OCI-LY7 (cell line): ENCODE data around the gene SLBP. TPM values are rescaled to one million over a fixed set of nuclear protein-coding genes. Genes with fewer than 3 reads are reported as not detected.

ENCODE experiments used
- BruUV-seq: library from RNA; stranded (reverse); fragments of 400-500 nt; replicated peaks from 2 replicates; lab custom pipeline; 2021; lab: Mats Ljungman, UMichigan
- CTCF ChIA-PET: fragments of 300-600 bp; sonication (Branson Sonifier 250); formaldehyde crosslinking; loops from one replicate; lab custom pipeline; 2022; ENCODE audit warnings: antibody characterized with exemption; ENCODE audit not compliant: unreplicated experiment; lab: Charles Lee
- POLR2A ChIA-PET: fragments of 300-600 bp; sonication (Branson Sonifier 250); formaldehyde crosslinking; loops from one replicate; lab custom pipeline; 2022; ENCODE audit warnings: antibody characterized with exemption; lab: Charles Lee
- DNase-seq: peaks from one replicate; pipeline ENCODE4 v3.0.0-alpha.2; 2015; ENCODE audit warnings: low spot score
- H2AFZ ChIP-seq: fragments of 200-600 bp; sonication (generic), shearing (Covaris generic); 2 replicates; pipeline ENCODE4 v1.6.1; 2014; ENCODE audit warnings: mild to moderate bottlenecking, antibody characterized with exemption, low read length, moderate library complexity
- H3K27ac ChIP-seq: fragments of 200-600 bp; sonication (generic); 2 replicates; pipeline ENCODE4 v1.5.1; 2014; ENCODE audit warnings: mixed run types, low read depth, mild to moderate bottlenecking, moderate library complexity, low read length, inconsistent platforms; ENCODE audit not compliant: poor library complexity, severe bottlenecking
- H3K36me3 ChIP-seq: fragments of 200-600 bp; sonication (generic); 2 replicates; pipeline ENCODE4 v1.6.1; 2014; ENCODE audit warnings: mild to moderate bottlenecking, antibody characterized with exemption, low read length, moderate library complexity, mixed read lengths; ENCODE audit not compliant: insufficient read depth
- H3K4me1 ChIP-seq: fragments of 200-600 bp; sonication (generic); 2 replicates; pipeline ENCODE4 v1.5.1; 2014; ENCODE audit warnings: mild to moderate bottlenecking, low read length; ENCODE audit not compliant: insufficient read depth, poor library complexity, severe bottlenecking
- H3K4me2 ChIP-seq: fragments of 200-600 bp; sonication (generic); 2 replicates; pipeline ENCODE4 v1.6.1; 2014; ENCODE audit warnings: mild to moderate bottlenecking, low read length
- H3K4me3 ChIP-seq: fragments of 200-600 bp; sonication (generic); 2 replicates; pipeline ENCODE4 v1.5.1; 2014; ENCODE audit warnings: mild to moderate bottlenecking, low read depth, low read length; ENCODE audit not compliant: poor library complexity, severe bottlenecking
- H3K79me2 ChIP-seq: fragments of 200-600 bp; sonication (generic); 2 replicates; pipeline ENCODE4 v1.6.1; 2016; ENCODE audit warnings: low read depth, mild to moderate bottlenecking, low read length, moderate library complexity, mixed read lengths; ENCODE audit not compliant: insufficient read depth
- H3K9me2 ChIP-seq: fragments of 200-600 bp; sonication (generic); 2 replicates; pipeline ENCODE4 v1.6.1; 2016; ENCODE audit warnings: mild to moderate bottlenecking, low read length, mixed read lengths; ENCODE audit not compliant: insufficient read depth
- H3K9me3 ChIP-seq: fragments of 200-600 bp; sonication (generic); 2 replicates; pipeline ENCODE4 v1.6.1; 2014; ENCODE audit warnings: mild to moderate bottlenecking, mixed run types, low read length, mixed read lengths
- H4K20me1 ChIP-seq: fragments of 200-600 bp; sonication (generic); 2 replicates; pipeline ENCODE4 v1.6.1; 2014; ENCODE audit warnings: mild to moderate bottlenecking, antibody characterized with exemption, low read length, moderate library complexity, mixed read lengths; ENCODE audit not compliant: insufficient read depth
- EZH2phosphoT487 ChIP-seq: fragments of 200-600 bp; sonication (generic); IDR thresholded peaks from 2 replicates; pipeline ENCODE4 v1.6.1; 2018; ENCODE audit warnings: low read depth, borderline replicate concordance, mild to moderate bottlenecking, mixed run types, antibody characterized with exemption, low read length, moderate library complexity, mixed read lengths
- intact Hi-C: fragments of 100-400 bp; cut with micrococcal nuclease; formaldehyde crosslinking; loops from one replicate; pipeline ENCODE4 v1.10.0; 2022; ENCODE audit not compliant: unreplicated experiment
- total RNA-seq, 2 experiments: library from RNA; depleted of rRNA in 1 of 2; stranded (reverse); fragments of >200 nt in 1 of 2; shearing (Covaris generic) in 1 of 2; gene quantifications; 2 replicates each; pipeline ENCODE4 v1.2.3, GENCODE V29; 2014 to 2022
- TF ChIP-seq, protein P1 (sequence below): fragments of 200-600 bp; sonication (generic); conservative IDR thresholded peaks from 2 replicates; pipeline ENCODE4 v1.5.1; 2014; ENCODE audit warnings: mild to moderate bottlenecking, antibody characterized with exemption, low read length, moderate library complexity, mixed read lengths

Gene SLBP
- total RNA-seq, 2 experiments from 2014 or later, result 159 to 196 TPM

DNA sequence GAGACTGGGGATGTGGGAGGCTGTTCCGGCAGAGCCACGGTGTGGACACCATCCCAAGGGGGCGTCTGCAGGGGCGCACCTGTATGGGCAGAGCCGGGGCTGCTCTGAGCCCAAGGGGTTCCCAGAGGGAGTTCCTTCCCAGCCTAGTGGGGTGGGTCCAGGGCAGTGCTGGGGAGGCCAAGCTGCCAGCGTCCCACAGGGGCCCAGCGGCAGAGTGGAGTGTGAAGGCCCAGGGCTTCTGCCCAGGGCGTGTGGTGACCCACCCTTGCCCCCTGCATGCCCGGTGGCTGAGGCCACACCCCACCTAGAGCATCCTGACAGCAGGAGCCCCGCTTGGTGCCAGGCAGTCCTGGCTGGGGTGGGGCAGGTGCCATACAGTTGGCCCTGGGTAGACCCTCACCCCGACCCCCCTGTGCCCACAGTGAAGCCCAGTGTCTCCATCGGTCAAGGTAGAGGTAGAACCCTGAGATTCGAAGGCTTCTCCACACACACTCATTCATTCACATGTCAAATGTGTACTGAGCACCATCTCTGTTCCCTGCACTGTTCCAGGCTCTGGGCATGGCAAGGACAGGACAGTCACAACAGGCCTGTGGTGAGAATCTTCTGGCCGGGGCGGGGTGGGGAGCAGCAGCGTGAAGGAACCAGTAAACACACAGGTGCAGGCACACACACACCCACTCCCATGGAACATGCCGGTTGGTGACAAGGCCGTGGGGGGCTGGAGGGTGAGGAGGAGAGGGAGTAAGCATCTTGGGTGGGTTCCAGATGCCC lies 38.4 kb upstream of the SLBP start:
- no peak overlapping the region for H3K27ac ChIP-seq
- H3K36me3 ChIP-seq, result peaks cover 6% of the 10 kb centered on the region; the same call in 1 of the 2 replicates
- CTCF ChIA-PET, result interaction anchor here (0.5 kb wide), 1 partner anchor 10 kb away, joined by 3 read pairs; no protein-coding TSS in a partner anchor
- no peaks in the 10 kb centered on the region for H3K79me2 ChIP-seq
- H3K4me3 ChIP-seq, result no peak overlapping the region
- H2AFZ ChIP-seq, result no peak overlapping the region
- no peaks in the 10 kb centered on the region for H3K9me3 ChIP-seq
- intact Hi-C loops, result no loop called here
- no peaks in the 10 kb centered on the region for H3K9me2 ChIP-seq
- POLR2A ChIA-PET, result no interaction called here
- H4K20me1 ChIP-seq, result no peaks in the 10 kb centered on the region
- DNase-seq, result no peak
- H3K4me1 ChIP-seq, result no peaks in the 10 kb centered on the region
- TF ChIP-seq EZH2phosphoT487, result no peak
- TF ChIP-seq, protein P1, sequence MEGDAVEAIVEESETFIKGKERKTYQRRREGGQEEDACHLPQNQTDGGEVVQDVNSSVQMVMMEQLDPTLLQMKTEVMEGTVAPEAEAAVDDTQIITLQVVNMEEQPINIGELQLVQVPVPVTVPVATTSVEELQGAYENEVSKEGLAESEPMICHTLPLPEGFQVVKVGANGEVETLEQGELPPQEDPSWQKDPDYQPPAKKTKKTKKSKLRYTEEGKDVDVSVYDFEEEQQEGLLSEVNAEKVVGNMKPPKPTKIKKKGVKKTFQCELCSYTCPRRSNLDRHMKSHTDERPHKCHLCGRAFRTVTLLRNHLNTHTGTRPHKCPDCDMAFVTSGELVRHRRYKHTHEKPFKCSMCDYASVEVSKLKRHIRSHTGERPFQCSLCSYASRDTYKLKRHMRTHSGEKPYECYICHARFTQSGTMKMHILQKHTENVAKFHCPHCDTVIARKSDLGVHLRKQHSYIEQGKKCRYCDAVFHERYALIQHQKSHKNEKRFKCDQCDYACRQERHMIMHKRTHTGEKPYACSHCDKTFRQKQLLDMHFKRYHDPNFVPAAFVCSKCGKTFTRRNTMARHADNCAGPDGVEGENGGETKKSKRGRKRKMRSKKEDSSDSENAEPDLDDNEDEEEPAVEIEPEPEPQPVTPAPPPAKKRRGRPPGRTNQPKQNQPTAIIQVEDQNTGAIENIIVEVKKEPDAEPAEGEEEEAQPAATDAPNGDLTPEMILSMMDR, result no peak
- H3K4me2 ChIP-seq, result no peak overlapping the region
- BruUV-seq, result no TSS peak

DNA sequence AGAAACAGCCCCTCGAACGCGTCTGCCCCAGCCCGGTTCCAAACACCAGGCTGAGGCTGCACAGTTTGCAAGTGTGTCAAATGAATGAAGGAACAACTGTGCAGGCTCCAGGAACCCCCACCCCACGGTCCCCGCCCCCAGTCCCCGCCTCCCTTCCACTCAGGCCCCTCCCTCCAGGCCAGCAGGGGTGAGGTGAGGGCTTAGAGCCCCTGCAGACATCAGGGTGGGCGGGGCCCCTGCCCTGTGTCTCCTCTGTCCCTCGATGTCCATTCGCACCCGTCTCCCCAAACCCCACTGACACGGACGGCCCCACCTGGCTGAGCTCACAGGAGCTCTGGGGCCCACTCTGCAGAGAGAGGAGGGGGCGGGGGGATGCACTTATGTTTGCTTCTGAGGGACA lies 37.7 kb upstream of the SLBP start:
- TF ChIP-seq EZH2phosphoT487, result no peak
- TF ChIP-seq, protein P1, result no peak
- Histone ChIP-seq H3K79me2 (no peaks in the 10 kb centered on the region), H3K4me1 (no peaks in the 10 kb centered on the region), H3K4me2 (no peak overlapping the region), H3K9me3 (no peaks in the 10 kb centered on the region), H3K27ac (no peak overlapping the region), H3K4me3 (no peak overlapping the region), H3K9me2 (no peaks in the 10 kb centered on the region), H2AFZ (no peak overlapping the region), H4K20me1 (no peaks in the 10 kb centered on the region), H3K36me3 (peaks cover 13% of the 10 kb centered on the region)
- no peak for DNase-seq
- intact Hi-C loops, result loop anchor here (5.0 kb wide), 2 partner anchors 147 to 437 kb away; no protein-coding TSS in a partner anchor
- ChIA-PET POLR2A (no interaction called here), CTCF (interaction anchor here (0.5 to 0.6 kb wide), 2 partner anchors 9 to 1288 kb away, joined by 3 to 6 read pairs; no protein-coding TSS in a partner anchor)
- no TSS peak for BruUV-seq

DNA sequence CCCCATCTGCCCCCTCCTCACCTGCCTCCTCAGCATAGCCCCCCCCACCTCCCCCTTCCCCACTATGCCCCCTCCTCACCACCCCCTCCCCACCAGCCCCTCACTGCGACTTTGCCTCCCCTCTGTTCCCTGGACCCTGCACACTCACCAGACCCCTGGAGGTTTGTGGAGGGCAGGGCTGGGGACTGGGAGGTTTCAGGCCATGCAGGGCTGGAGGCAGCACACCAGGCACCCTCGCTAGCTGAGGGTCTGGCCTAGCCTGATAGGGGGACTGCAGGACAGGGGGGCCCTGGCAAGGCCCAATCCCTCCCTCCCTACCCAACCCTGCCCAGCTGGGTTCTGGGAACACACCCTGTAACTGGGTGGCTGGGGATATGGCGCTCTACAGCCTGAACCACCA lies 37.3 kb upstream of the SLBP start:
- Histone ChIP-seq H3K79me2 (no peaks in the 10 kb centered on the region), H3K9me2 (no peaks in the 10 kb centered on the region), H3K4me2 (no peak overlapping the region), H4K20me1 (no peaks in the 10 kb centered on the region), H3K4me3 (no peak overlapping the region), H3K27ac (no peak overlapping the region), H3K9me3 (no peaks in the 10 kb centered on the region), H3K4me1 (no peaks in the 10 kb centered on the region), H2AFZ (no peak overlapping the region), H3K36me3 (peaks cover 18% of the 10 kb centered on the region)
- ChIA-PET POLR2A (no interaction called here), CTCF (interaction anchor here (0.6 kb wide), 1 partner anchor 1288 kb away, joined by 6 read pairs; no protein-coding TSS in a partner anchor)
- intact Hi-C loops, result loop anchor here (5.0 kb wide), 2 partner anchors 148 to 438 kb away; no protein-coding TSS in a partner anchor
- TF ChIP-seq, protein P1, result no peak
- no peak for TF ChIP-seq EZH2phosphoT487
- DNase-seq, result no peak
- BruUV-seq, result no TSS peak
